CD4-positive, alpha-beta T cell treated with Interleukin-4 for 1 hour (primary cell): ENCODE data around the gene ADCYAP1R1.

Source experiments
- DNase-seq, 2 donors: peaks; one replicate each; pipeline ENCODE4 v3.0.0-alpha.2; 2020 to 2022

The ADCYAP1R1 gene

DNA sequence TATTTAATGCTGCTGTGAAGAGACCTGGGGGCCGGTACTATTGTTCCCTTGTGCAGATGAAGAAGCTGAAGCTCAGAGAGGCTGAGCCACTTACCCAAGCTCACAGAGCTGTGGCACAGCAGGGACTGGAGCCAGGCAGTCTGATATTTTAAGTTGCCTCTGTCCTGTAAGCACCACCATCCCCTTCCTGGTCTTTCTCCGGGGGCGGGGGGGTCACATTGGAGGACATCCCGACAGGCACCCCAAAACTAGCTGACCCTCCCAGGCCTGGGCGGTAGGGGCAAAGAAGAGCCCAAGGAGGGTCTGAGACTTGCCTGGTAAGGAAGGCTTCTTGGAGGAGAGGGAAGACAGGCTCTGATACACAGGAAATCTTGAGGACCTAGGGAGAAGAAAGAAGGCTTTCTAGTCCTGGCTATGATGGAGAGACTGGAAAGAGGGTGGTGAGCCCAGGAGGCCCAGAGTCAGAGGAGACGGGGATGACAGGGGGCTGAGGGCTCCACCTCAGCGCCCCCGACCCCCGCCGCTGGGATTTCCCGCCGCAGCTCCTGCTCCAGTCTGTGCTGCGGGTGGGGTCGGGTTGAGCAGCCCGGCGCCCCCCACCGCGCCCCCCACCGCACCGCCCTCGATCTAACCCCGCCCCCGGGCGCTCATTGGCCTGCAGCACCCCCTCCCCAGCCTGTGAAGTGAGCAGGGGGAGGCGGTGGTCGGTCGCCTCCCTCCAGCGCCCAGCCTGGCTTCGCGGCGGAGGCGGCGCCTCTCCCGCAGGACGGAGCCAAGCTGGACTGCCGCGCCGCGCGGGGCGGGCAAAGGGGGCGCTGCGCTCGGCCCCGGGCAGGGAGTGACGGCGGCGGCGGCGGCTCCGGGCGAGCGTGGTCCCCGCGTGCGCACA lies at the start of gene ADCYAP1R1:
Gene ADCYAP1R1 (plus strand): TSS at position 711 of the 889 bp plus-strand sequence. CDS start 10,957 bp downstream, outside the sequence.
- DNase-seq, result no peak

DNA sequence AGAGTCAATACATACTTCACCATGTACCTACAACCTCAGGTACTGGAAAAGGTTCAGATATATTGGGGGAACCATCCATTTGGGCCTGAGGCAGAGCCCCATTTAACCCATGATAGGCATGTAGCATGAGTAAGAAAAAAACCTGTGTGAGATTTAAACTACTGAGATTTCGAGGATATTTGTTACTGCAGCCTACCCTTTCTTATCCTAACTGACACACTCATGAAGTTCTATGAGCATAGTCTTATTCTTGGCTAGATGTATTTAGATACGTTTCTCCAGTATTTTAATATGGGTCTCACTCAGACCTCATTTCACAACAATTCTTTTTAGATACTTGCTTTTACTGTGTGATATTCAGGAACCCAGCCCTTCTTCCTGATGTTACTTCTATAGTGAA lies 49.0 kb upstream of the ADCYAP1R1 start:
- DNase-seq, result no peak

GRCh38 chr7:31003721-31004120 lies 48.4 kb upstream of the ADCYAP1R1 start:
- DNase-seq, result no peak

- DNase-seq, result no peak
Measured at GRCh38 chr7:31004393-31004792, 47.7 kb upstream of the ADCYAP1R1 start.

DNA sequence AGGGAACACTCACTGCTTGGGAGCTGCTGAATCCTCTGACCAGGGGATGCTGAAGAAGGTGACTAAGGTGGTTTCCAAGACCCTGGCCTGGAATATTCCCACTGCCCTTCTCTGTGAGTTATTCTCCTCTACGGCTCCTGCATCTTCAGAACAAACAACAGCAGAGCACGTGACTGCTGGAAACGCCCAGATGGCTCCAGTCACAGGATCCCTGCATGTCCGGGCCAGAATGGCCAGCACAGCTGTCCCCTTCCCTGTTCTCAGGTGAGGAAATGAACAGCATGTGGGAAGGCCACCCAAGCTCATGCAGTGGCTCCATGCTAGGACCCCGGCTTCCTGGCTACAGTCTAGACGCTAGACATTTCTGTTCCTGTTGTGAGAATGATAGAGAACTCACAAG lies 45.3 kb upstream of the ADCYAP1R1 start:
- no peak for DNase-seq

DNA sequence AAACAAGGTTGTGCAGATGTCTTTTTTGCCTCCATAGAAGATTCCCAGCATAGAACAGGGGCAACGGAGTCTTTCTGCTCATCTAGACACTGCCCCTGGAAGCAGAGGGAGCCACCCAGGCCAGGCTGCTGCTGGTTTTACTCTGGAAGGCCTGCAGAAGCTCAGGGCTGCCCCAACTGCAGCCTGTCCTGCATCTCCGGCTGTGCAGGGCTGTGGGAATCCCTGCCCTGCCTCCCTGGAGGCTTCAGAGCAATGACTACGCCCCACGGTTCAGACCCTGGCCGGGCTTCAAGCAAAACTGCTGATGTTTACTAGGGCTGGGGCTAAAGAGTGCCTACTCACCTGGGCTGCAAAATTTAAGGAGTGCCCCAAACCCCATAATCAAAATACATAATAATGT lies 44.5 kb upstream of the ADCYAP1R1 start:
- DNase-seq, result no peak

GRCh38 chr7:31014826-31015225 lies 37.3 kb upstream of the ADCYAP1R1 start:
- DNase-seq, result no peak

DNA sequence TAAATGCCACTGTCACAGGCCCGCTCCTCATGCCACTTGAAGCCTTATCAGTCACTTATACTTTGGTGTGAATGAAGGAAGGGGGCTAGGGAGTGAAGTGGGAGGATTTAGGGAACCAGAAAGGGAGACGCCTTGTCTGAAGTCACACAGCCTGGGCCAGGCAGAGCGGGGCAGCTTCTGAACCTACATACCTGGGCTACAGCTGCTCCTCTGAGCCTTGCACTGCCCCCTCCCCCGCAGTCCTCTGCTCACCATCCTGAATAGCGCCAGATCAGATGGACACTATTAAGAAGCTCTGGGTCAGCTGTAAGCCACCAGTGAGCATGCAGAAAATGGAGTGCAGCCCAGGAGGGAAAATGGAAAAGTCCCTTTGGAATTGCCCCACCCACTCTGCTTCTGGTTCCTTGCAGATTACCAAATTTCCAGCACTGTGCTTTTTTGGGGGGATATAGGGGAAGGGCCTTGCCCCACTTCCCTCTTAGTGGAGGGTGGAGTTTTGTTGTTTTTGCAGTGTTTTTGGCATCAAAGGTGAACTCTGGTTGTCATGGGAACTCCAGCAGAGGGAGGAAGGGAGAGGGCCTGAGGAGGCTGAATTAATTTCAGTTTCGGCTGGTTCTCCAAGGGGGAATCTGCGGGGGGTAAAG lies 35.0 kb upstream of the ADCYAP1R1 start:
- DNase-seq, result no peak

DNA sequence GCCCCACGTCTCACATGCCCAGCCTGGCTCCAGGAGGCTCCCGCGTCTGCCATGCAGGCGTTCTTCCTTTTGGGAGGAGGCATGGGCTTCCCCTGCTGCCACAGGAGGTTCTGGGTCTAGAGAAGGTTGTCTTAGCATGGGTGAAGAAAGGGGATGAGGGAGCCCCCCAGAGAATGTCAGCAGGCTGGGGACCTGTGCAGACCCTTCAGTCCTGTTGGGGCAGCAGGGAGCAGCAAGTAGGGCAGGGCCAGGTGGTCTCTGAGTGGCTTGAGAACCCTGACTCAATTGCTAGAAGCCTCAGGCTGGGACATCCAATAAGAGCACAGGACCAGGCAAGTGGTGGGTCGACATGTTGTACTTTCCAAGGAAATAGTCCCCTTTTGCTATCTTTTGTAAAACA lies 34.4 kb upstream of the ADCYAP1R1 start:
- DNase-seq, result no peak

DNA sequence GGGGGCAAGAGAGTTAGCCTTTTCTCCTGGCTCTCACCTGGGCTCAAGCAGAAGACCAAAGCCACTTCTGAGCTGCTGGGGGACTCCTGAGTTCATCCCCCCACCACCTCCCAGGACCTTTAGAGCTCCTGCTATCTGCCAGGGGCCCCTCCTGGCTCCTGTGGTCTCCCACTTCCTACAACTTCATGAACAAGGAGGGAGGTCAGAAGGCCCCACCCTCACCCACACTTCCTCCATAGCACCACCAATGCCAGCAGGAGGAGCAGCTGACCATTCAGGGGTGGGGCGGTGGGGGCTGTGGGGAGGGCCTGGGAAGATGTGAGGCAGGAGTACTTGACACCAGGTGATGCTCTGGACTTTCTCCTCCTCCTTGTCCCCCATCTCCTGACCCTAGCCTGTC lies 32.6 kb upstream of the ADCYAP1R1 start:
- DNase-seq, result no peak

DNA sequence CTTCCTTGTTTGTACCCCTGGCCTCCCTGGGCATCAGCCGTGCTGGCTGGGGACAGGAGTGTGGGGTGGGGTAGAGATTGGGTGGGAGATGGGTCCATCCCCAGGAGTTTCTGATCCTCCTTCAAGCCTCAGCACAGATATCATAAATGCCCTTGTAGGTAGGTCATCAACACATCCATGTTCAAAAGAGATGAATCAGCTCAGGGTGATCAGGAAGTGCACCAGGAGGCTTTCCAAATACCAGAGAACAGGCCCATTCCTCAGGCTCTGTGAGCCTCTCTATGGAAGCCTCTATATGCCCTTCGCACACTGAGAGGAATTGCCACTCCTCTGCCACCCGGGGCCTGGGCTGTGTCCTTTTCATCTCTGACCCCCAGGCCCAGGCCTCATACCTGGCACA lies 31.9 kb upstream of the ADCYAP1R1 start:
- DNase-seq, result no peak

DNA sequence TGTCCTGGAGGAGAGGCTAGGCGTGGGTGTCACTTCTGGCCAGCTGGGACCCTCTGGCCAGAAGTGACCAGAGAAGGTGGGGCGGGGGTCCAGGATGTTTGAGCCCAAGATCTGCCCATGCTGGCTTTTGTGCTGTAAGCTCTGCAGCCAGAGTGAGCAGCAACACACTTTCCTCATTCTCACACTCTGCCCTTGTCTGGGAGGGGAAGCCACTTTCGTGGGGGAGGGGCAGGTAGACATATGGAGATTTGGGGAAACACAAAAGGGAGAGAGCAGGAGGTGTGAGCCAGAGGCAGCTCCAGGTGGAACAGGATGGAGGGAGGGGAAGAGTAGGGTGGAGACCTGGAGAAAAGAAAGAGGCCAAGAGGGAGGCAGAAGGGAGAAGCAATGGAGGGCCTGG lies 31.5 kb upstream of the ADCYAP1R1 start:
- no peak for DNase-seq

GRCh38 chr7:31022117-31022516 lies 30.0 kb upstream of the ADCYAP1R1 start:
- no peak for DNase-seq

- no peak for DNase-seq
Measured at GRCh38 chr7:31022726-31023125, 29.4 kb upstream of the ADCYAP1R1 start.

DNA sequence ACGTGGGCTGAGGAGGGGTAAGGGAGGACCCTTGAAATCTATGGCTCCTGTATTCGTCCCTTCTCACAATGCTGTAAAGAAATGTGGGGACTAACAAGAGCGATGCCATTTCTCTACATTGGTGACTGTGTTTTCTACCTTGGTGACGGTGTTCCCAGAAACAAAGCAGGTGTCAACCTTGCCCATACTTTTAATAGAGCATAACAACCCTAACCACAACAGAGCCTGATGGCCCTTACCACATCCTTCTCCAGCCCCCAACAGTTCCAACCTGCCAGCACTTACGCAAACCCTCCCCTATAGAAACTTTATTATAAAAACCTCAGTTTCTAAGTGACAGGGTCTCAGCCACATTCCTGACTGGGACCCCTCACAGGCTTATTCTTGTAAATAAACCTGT lies 28.2 kb upstream of the ADCYAP1R1 start:
- DNase-seq, result peak; percentile 11 to 17

DNA sequence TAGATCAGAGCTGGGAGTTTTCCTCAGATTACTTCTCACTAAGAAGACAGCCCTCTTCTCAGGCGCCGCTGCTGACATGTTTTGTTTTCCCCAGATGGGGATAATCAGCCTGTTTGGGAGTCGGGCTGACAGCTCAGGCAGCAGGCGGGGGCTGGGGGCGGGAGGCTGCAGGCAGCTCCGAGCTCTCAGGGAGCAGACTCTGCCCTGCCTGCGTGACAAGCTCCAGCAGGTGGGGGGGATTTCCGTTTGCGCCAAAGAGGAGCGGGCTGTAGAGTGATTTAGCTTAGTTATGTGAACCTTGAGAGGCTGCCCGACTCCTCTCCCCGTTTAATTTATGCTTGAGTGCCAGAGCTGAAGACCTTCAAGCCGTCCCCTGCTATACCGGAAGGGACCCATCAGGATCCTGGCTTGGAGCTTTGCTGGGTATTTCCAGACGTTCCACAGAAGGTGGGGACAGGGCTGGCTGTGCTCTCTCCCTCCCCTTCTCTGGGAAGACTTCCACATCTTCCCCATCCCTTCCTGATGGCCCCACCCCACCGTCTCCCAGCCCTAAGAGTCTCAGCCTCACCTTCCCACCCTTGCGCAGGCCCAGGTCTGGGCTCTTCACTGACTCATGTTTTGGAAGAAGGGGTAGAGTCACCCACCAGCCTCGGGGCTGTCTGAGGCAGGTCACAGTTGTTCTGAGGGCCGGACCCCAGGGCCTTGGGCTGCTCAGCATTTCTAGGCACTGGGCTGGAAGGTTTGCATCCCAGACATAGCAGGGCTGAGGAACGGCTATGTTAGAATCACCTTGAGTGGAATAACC lies 24.7 kb upstream of the ADCYAP1R1 start:
- no peak for DNase-seq

- no peak for DNase-seq
Measured at GRCh38 chr7:31028006-31028405, 24.1 kb upstream of the ADCYAP1R1 start.

- no peak for DNase-seq
Measured at GRCh38 chr7:31028417-31028992, 23.6 kb upstream of the ADCYAP1R1 start.

DNA sequence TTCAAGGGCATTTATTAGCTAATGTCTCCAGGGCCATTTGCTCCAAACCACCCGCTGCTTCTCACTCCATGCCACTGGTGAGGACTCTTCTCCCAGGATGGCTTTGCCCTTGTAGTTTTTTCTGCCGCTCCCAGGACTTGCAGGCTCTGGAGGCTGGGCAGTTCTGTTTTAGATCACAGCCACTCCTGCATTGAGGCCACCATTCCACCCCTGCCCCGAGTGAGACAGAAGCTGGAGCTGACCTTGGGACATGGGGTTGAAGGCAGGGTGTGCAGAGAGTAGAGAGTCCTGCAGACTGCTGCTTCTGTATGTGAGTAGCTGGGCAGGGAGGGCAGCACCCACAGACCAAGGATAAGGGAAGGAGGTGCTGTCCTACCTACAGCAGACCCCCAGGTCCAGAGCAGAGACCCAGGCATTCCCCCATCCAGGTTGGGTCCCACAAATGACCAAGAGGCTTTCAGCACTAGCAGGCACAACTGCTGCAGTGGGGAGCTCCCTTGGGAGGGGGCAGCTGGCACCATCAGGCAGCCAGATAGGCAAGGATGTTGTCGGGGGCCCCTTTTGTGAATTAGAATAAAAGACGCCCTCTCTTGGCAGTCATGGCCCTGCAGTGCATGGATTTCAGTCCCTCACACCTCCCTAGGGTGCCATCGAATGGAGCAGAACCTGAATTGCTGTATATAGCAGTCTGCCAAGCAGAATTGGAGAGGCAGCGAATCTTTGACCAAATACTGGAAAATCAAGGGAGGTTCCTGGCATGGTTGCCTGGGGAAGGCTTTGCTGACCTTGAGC lies 22.7 kb upstream of the ADCYAP1R1 start:
- DNase-seq, result no peak

DNA sequence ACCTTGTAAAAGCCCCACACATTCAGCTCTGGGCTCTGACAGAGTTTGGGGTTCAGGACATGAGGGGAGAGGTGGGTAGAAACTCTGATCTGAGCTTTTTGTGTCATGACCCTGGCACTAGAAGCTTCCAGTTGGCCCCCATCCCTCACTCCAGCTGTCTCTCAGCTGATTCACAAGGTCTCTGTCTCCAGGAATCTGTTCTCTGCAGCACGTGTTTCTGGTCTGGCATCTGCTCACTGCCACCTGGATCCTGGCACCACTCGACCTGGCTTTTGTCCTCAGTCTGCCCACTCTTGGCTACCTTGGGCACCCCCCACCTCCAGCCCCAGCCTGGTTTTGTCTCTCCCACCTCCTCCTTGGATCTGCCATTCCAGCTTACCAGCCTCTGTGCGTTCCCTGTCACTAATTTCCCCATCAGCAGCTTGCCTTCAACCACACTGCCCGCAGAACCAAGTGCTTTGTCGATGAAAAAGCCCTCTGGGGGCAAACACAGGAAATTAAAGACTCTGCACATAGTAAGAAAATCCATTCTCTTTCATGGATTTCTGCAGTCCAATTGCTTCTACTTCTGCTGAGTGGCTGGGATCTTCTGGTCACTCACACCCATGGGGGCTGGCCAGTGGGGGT lies 18.3 kb upstream of the ADCYAP1R1 start:
- no peak for DNase-seq

GRCh38 chr7:31036924-31037323 lies 15.2 kb upstream of the ADCYAP1R1 start:
- no peak for DNase-seq

DNA sequence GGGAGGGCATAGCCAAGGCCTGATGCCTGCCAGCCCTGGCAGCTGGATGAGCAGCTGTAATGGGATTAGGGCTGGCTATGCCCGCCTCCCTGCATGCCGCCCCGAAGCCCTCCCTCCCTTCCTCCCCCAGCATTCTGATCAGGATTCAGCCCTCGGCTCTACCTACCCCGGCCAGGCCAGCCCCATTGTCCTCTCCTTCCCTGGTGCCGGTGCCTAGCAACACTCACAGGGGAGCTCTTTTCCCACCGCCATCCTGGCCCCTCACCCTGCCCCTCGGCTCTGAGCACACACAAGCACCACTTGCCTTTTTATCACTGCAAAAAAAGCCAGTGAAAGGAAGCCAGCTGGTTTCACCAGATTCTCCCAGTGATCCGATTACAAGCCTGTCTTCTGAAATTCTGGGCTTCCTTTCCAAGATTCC lies 9.0 kb upstream of the ADCYAP1R1 start:
- no peak for DNase-seq
